GM18868 (cell line): Measurements from ENCODE around the gene GRIN2A.

ENCODE experiments used
- ATAC-seq: cut with Tn5 transposase; IDR thresholded peaks from one replicate; pipeline ENCODE4 v1.9.1; 2021; ENCODE audit warnings: mild to moderate bottlenecking, moderate library complexity; ENCODE audit not compliant: unreplicated experiment

GRIN2A gene

DNA sequence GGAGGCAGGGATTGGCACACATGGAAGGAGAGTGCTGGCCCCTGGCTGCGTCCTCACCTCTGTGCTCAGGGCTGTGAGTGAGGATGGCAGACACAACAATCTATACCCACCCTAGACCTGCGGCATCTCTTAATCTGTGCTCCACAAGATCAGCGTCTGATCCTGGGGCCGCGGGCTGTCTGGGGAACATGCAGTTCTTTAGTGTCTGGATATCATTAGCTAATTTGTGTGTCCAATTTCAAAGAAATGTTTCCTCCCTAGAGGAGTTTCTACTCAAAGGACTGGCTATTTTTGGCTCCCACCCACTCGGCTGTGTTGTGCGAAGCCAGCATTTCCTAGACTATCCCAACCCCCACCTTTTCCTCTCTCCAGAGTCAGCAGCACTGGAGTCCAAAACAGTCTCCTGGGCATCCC, 93.8 kb downstream of the GRIN2A start:
- no peak for ATAC-seq

DNA sequence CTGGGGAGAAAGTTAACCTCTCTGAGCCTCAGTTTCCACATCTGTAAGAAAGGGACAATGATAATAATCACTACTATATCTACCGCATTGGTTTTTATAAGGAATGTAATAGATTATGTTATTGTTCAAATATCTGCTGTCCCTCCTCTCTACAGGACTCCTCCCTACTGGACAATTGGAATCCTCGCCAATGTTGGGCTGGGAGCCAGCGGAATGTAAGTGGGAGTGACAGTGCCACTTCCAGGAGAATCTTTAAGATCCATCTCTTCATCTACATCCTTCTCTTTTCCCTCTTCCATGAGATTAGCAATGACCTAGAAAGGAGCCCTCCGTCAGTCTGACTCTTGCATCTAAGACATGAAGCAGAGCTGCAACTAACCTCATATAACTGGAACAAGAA, 95.1 kb downstream of the GRIN2A start:
- no peak for ATAC-seq

GRCh38 chr16:10086620-10087019, 95.6 kb downstream of the GRIN2A start:
- no peak for ATAC-seq

- ATAC-seq, result no peak
Observed at GRCh38 chr16:10085078-10085798, 97.0 kb downstream of the GRIN2A start.

- ATAC-seq, result no peak
Observed at GRCh38 chr16:10083301-10083700, 98.9 kb downstream of the GRIN2A start.

- no peak for ATAC-seq
Observed at GRCh38 chr16:10081201-10081940, 100.9 kb downstream of the GRIN2A start.

DNA sequence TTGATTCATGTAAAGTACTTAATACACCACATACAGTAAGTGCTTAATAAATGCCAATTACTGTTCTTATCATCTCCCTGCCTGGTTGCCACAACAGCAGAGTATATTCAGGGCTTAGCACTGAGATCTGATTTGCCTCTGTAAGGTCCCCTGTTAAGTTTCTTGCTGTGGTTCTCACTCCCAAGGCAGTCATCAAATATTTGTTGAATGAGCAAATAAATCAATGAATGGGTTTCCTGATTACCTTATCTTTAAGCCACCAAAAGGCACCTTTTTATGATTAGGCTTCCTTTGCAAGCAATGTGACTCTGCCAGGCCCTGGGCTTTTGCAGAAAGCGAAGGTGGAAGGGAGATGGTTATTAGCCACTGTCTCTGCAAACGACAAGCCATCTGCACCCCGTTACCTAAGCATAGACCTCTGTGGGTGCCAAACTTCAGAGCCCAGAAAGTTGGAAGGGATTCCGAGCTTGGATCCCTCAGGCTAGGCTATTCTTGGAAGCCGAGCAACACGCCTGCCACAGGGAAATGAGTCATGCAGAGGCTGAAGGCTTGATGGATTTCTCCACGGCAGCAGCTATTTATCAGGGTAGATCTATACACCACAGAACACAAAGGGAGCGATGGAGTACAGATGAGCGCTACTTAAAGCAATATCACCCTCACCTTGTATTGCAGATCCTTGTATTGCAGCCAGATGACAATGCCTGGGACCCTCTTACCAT, 102.0 kb downstream of the GRIN2A start:
- no peak for ATAC-seq

DNA sequence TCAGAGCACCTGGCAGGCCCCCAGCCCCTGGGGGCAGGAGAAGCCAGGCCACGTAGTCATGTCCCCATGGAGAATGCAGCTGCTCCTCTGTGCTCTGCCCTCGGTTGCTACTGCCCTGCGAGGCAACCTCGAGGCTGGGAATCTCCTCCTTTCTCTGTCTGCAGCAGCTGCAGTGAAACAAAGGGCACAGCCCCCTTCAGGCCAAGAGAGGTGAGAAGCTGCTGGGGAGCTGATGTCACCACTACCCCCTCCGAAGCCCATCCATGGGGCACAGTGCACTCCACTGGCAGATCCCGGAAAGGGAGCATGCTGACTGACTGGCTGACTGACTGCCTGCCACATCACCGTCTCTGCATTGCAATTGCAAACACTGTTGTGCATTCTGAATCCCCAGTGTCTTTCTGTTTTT, 103.7 kb downstream of the GRIN2A start:
- ATAC-seq, result no peak

DNA sequence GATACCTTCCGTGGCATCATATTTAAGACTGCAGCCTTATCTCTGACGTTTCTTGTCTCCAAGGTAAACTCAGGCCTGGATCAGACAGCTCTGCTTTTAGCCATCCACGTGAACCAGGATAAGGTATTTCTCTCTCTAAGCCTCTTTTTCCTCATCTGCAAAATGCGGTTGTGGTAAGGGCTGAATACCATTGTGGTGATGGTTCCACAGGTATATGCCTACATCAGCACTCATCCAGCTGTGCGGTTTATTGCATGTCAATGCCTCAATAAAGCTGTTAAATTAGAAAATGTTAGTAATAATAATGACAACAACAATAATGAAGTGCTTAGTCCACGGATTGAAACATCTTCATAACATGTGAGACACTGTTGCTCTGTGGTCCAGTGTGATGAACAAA, 104.4 kb downstream of the GRIN2A start:
- no peak for ATAC-seq

GRCh38 chr16:10076037-10076436, 106.2 kb downstream of the GRIN2A start:
- ATAC-seq, result no peak

- no peak for ATAC-seq
Observed at GRCh38 chr16:10070591-10070990, 111.6 kb downstream of the GRIN2A start.

GRCh38 chr16:10069374-10069773, 112.9 kb downstream of the GRIN2A start:
- ATAC-seq, result no peak

GRCh38 chr16:10067835-10068234, 114.4 kb downstream of the GRIN2A start:
- ATAC-seq, result no peak

GRCh38 chr16:10067406-10067805, 114.8 kb downstream of the GRIN2A start:
- no peak for ATAC-seq

DNA sequence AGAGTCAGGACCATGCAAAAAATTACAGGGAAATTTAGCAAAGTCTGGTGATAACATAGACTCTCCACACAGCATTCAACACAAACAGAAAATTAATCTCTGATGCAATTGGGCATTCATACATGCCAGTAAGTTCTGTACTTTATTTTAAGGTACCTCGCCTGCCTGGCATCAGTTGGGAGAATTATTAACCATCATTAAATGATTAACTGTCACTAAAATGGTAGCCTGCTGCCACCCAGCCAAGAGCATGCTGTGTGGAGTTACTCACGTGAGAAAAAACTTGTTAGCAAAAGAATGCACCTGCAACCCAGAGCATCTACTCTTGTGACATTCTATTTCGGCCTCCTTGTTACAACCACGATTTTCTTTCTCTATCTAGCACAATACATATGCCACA, 117.2 kb downstream of the GRIN2A start:
- ATAC-seq, result no peak

DNA sequence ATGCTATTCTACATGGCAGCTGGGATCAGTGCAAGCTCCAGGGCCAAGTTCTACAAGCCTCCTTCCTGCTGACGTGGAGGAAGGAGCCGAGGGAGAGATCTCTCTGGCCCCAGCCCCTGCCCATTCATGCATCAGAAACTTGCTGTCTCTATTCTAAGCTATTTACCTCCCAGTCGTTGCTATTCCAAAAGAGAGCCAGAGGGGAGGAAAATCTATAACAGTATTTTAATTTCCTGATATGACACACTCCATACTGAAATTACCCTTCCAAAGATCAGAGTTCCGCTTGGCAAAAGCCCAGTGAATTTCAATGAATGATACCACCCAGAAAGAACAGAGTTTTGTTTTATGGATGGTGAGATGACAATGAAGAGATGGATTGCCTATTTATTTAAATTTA, 133.4 kb downstream of the GRIN2A start:
- no peak for ATAC-seq

GRCh38 chr16:10045947-10046346, 136.3 kb downstream of the GRIN2A start:
- ATAC-seq, result no peak

DNA sequence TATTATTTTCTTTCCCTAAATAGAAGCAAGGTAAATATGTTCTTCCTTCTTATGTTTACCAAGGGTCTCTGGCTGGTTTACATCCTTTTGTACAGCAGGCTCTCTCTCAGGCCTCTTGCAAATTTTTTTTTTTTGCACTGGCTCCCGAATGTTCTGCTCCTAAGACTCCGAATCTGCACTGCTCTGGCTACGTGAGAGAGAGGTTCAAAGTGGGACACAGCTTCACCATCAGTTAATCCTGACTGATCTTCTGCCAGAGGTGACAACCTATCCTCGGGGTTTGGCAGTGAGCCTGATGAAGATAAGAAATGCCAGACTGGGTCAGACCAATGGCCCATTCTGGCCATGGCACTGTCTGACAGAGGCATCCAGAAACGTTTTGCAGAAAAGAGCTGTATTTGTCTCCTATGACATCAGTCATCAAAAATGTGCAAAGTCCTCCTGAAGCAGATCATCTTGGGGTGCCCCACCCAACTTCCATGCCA, 136.9 kb downstream of the GRIN2A start:
- no peak for ATAC-seq

DNA sequence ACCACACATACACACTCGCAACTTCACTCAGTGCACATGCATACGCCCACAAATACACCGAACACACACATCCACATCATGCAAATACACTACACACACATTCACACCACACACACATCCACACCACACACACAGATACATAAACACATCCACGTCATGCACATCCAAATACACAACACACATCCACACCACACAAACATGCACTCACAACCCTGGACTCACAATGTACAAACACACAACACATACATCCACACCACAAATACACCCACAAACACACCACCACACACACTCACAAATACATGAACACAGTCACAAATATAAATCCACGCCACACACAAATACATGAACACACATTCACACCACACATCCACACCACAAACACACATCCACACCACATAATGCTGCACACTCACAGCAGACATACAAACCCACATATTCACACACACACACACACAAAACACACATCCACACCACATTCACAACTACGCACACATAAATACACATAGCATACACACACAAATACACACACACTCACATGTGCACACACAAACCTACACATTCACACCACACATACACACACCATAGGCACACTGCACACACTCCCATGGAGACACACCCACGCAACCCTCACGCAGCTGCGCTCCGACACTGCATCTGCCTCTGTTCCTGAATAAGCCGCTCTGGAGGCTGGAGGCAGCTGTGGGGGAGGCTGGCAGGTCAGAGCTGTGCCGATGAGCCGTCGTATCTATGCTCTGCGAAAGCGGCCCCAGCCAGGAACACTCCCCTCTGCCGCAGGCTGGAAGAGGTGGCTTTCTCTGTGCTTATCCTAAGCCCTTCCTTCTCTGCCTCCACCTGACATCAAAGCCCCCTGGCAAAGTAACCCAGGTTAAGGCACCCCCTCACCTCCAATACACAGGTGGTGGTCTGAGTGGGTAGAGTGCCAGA, 141.8 kb downstream of the GRIN2A start:
- no peak for ATAC-seq

GRCh38 chr16:10039220-10040096, 142.8 kb downstream of the GRIN2A start:
- ATAC-seq, result no peak
